ENCODE measurements around the gene GFPT1.

GFPT1 gene

DNA sequence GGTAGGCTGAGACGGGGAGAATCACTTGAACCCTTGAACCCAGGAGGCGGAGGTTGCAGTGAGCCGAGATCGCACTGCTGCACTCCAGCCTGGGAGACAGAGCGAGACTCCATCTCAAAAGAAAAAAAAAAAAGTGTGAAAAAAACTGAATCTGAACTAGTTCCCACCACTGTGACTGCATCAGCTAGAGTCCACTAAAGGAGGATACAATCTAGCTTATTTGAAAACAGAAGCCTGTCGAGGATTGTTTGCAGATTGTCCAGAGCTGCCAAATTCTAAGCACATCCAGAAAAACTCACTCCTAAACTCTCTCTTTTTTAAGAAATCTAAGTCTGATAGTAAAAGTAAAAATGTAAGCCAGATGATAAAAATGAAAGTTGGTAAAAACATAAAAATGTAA is 10.6 kb downstream of the GFPT1 start:
- POLR2A ChIA-PET: interaction anchor here (0.6 to 0.7 kb wide), 2 partner anchors 518 to 1180 kb away, joined by 3 to 6 read pairs; partner anchors contain the start of gene SNRNP27
- Histone ChIP-seq H3K36me3 (ENCODE audit: control insufficient read depth in 2 of 2, insufficient read depth in 1 of 2, low read length in 2 of 2) (peaks cover 12 to 17% of the 10 kb centered on the region in 2 experiments), H3K27ac (ENCODE audit: extremely low read depth, low read depth, low read length) (no peak overlapping the region), H3K4me1 (ENCODE audit: control insufficient read depth, insufficient read depth, low read length) (no peaks in the 10 kb centered on the region), H3K9me3 (ENCODE audit: control insufficient read depth, insufficient read depth, low read depth, low read length) (no peaks in the 10 kb centered on the region), H3K4me3 (ENCODE audit: low read depth, low read length) (no peak overlapping the region)
- CTCF ChIA-PET: interaction anchor here (0.5 to 2.6 kb wide), 15 partner anchors 12 to 1216 kb away, joined by 3 to 17 read pairs (median 4); no protein-coding TSS in a partner anchor
- no peak for TF ChIP-seq BCL11B (tag by site-specific recombination; IDR thresholded peaks at IDR 0.05; ENCODE audit: low read depth)
- TF ChIP-seq, protein P1, sequence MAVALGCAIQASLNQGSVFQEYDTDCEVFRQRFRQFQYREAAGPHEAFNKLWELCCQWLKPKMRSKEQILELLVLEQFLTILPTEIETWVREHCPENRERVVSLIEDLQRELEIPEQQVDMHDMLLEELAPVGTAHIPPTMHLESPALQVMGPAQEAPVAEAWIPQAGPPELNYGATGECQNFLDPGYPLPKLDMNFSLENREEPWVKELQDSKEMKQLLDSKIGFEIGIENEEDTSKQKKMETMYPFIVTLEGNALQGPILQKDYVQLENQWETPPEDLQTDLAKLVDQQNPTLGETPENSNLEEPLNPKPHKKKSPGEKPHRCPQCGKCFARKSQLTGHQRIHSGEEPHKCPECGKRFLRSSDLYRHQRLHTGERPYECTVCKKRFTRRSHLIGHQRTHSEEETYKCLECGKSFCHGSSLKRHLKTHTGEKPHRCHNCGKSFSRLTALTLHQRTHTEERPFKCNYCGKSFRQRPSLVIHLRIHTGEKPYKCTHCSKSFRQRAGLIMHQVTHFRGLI (tag by site-specific recombination; IDR thresholded peaks at IDR 0.05): no peak
- peak; percentile 85 for TF ChIP-seq PRDM1 (tag by site-specific recombination; IDR thresholded peaks at IDR 0.05)
- TF ChIP-seq HOXD13 (CRISPR knock-in tag; IDR thresholded peaks at IDR 0.05; ENCODE audit: borderline replicate concordance): no peak
- no peak for TF ChIP-seq ZNF549 (tag by site-specific recombination; IDR thresholded peaks at IDR 0.05)
- TF ChIP-seq, protein P2, sequence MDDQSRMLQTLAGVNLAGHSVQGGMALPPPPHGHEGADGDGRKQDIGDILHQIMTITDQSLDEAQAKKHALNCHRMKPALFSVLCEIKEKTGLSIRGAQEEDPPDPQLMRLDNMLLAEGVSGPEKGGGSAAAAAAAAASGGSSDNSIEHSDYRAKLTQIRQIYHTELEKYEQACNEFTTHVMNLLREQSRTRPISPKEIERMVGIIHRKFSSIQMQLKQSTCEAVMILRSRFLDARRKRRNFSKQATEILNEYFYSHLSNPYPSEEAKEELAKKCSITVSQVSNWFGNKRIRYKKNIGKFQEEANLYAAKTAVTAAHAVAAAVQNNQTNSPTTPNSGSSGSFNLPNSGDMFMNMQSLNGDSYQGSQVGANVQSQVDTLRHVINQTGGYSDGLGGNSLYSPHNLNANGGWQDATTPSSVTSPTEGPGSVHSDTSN (CRISPR knock-in tag; IDR thresholded peaks at IDR 0.05): no peak

DNA sequence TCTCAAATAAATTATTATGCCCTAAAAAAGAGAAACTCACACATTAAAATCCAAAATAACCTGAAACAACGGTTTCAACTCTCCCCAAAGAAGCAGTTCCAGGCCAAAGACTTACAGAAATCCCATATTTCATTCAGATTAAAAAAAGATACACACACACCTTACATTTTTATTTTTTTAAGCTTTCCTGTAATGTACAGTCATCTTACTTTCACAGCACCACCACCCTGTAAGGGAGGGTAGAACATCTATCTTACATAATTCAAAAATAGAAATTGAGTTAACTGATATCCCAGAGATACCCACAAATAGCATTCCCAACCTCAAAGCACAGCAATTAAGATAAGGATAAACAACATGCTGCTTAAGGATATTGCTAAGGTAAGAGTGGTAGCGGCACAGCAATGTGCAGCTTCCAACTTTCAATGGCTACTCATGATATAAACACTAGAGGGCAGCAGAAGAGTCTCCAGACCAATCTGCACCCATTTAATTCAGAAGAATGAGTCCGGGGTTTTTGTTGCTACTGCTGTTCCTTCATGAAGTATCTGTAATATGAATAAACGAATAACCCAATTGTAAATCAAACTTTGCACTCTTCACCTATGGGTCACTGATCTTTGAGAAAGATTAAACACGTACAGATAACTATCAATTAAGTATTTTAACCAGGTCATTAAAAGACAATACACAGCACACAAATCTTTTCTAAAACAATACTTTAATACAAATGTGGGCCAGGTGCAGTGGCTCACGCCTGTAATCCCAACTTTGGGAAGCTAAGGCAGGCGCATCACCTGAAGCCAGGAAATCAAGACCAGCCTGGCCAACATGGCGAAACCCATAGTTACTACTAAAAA is 11.3 kb downstream of the GFPT1 start:
- POLR2A ChIA-PET: interaction anchor here (0.6 kb wide), 2 partner anchors 58 to 1181 kb away, joined by 3 to 6 read pairs; no protein-coding TSS in a partner anchor
- TF ChIP-seq ZNF654 (tag by site-specific recombination; IDR thresholded peaks at IDR 0.05; ENCODE audit: low read depth): peak; percentile 45
- TF ChIP-seq, protein P3, sequence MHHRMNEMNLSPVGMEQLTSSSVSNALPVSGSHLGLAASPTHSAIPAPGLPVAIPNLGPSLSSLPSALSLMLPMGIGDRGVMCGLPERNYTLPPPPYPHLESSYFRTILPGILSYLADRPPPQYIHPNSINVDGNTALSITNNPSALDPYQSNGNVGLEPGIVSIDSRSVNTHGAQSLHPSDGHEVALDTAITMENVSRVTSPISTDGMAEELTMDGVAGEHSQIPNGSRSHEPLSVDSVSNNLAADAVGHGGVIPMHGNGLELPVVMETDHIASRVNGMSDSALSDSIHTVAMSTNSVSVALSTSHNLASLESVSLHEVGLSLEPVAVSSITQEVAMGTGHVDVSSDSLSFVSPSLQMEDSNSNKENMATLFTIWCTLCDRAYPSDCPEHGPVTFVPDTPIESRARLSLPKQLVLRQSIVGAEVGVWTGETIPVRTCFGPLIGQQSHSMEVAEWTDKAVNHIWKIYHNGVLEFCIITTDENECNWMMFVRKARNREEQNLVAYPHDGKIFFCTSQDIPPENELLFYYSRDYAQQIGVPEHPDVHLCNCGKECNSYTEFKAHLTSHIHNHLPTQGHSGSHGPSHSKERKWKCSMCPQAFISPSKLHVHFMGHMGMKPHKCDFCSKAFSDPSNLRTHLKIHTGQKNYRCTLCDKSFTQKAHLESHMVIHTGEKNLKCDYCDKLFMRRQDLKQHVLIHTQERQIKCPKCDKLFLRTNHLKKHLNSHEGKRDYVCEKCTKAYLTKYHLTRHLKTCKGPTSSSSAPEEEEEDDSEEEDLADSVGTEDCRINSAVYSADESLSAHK (tag by site-specific recombination; IDR thresholded peaks at IDR 0.05): peak; percentile 88
- TF ChIP-seq PRDM1 (tag by site-specific recombination; IDR thresholded peaks at IDR 0.05): 0 out of 2 replicates have a peak, but pooled peaks have one; percentile 20
- TF ChIP-seq, protein P4, sequence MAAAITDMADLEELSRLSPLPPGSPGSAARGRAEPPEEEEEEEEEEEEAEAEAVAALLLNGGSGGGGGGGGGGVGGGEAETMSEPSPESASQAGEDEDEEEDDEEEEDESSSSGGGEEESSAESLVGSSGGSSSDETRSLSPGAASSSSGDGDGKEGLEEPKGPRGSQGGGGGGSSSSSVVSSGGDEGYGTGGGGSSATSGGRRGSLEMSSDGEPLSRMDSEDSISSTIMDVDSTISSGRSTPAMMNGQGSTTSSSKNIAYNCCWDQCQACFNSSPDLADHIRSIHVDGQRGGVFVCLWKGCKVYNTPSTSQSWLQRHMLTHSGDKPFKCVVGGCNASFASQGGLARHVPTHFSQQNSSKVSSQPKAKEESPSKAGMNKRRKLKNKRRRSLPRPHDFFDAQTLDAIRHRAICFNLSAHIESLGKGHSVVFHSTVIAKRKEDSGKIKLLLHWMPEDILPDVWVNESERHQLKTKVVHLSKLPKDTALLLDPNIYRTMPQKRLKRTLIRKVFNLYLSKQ (tag by site-specific recombination; IDR thresholded peaks at IDR 0.05; ENCODE audit: borderline replicate concordance): no peak
- Histone ChIP-seq H3K9me3 (ENCODE audit: control insufficient read depth, insufficient read depth, low read depth, low read length) (no peaks in the 10 kb centered on the region), H3K36me3 (ENCODE audit: control insufficient read depth in 2 of 2, insufficient read depth in 1 of 2, low read length in 2 of 2) (peaks cover 13 to 22% of the 10 kb centered on the region in 2 experiments), H3K4me3 (ENCODE audit: low read depth, low read length) (no peak overlapping the region), H3K4me1 (ENCODE audit: control insufficient read depth, insufficient read depth, low read length) (no peaks in the 10 kb centered on the region), H3K27ac (ENCODE audit: extremely low read depth, low read depth, low read length) (no peak overlapping the region)
- CTCF ChIA-PET: interaction anchor here (0.5 to 2.6 kb wide), 25 partner anchors 9 to 1217 kb away, joined by 3 to 17 read pairs (median 4); partner anchors contain the start of gene NFU1

DNA sequence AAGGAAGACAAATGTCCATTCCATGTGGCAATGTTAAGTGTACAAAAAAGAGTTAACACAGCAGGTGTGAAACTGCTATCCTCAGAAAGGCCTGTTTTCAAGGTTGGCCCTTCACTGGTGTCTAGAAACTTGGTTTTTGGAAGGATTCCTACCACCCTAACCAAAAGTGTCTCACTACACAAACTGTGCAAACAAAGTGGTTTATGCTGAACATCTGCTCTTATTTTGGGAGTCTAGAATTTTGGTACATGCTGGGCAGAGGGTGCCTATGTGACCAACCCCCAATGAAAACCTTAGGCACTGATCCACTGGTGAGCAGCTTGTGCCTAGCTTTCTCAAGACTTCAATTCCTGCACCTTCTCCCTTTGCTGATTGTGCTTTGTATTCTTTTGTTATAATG is 14.3 kb downstream of the GFPT1 start:
- POLR2A ChIA-PET: interaction anchor here (0.5 kb wide), 1 partner anchor 23 kb away, joined by 5 read pairs; no protein-coding TSS in a partner anchor
- Histone ChIP-seq H3K4me1 (ENCODE audit: control insufficient read depth, insufficient read depth, low read length) (no peaks in the 10 kb centered on the region), H3K9me3 (ENCODE audit: control insufficient read depth, insufficient read depth, low read depth, low read length) (no peaks in the 10 kb centered on the region), H3K4me3 (ENCODE audit: low read depth, low read length) (no peak overlapping the region), H3K36me3 (ENCODE audit: control insufficient read depth in 2 of 2, insufficient read depth in 1 of 2, low read length in 2 of 2) (peaks cover 43 to 47% of the 10 kb centered on the region in 2 experiments), H3K27ac (ENCODE audit: extremely low read depth, low read depth, low read length) (no peak overlapping the region)
- CTCF ChIA-PET: interaction anchor here (0.6 to 1.1 kb wide), 3 partner anchors 61 to 188 kb away, joined by 3 to 4 read pairs (median 3); no protein-coding TSS in a partner anchor
- TF ChIP-seq, protein P5, sequence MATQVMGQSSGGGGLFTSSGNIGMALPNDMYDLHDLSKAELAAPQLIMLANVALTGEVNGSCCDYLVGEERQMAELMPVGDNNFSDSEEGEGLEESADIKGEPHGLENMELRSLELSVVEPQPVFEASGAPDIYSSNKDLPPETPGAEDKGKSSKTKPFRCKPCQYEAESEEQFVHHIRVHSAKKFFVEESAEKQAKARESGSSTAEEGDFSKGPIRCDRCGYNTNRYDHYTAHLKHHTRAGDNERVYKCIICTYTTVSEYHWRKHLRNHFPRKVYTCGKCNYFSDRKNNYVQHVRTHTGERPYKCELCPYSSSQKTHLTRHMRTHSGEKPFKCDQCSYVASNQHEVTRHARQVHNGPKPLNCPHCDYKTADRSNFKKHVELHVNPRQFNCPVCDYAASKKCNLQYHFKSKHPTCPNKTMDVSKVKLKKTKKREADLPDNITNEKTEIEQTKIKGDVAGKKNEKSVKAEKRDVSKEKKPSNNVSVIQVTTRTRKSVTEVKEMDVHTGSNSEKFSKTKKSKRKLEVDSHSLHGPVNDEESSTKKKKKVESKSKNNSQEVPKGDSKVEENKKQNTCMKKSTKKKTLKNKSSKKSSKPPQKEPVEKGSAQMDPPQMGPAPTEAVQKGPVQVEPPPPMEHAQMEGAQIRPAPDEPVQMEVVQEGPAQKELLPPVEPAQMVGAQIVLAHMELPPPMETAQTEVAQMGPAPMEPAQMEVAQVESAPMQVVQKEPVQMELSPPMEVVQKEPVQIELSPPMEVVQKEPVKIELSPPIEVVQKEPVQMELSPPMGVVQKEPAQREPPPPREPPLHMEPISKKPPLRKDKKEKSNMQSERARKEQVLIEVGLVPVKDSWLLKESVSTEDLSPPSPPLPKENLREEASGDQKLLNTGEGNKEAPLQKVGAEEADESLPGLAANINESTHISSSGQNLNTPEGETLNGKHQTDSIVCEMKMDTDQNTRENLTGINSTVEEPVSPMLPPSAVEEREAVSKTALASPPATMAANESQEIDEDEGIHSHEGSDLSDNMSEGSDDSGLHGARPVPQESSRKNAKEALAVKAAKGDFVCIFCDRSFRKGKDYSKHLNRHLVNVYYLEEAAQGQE (tag by site-specific recombination; IDR thresholded peaks at IDR 0.05): no peak
- TF ChIP-seq PRDM1 (tag by site-specific recombination; IDR thresholded peaks at IDR 0.05): peak; percentile 26; the same call in 1 of the 2 replicates

All from HEK293 (cell line).